Hypothalamus (tissue), 51 donors: ENCODE results near the gene C15orf61.

ENCODE experiments used
- DNase-seq, 51 donors: peaks; one replicate each; lab custom pipeline; 2025; lab: John Stamatoyannopoulos, UW

The C15orf61 gene

DNA sequence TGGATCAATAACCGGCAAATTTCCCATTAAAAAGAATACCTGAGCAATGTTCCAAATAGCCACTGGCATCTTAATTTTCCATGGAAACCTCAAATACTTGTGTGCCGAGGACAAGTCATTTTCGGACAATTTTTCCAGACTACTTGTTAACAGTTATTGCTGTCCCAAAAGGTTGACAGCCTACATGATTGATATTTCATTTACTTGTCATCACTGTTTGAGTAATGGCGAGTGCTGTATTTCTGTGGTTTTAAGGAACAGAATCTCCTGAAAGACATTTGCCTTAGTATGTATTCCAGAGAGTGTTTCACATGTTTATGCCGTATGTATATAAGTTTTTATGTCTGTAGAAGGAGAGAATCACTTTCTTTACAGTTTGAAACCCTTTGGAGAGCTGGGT is 58.2 kb downstream of the C15orf61 start:
- no peak for DNase-seq
